SK-N-MC (cell line): ENCODE measurements around the gene TTC28.

Experiments
- EZH2 ChIP-seq: fragments of 200-600 bp; sonication (generic); IDR thresholded peaks from one replicate; pipeline ENCODE4 v1.6.1; 2017; ENCODE audit warnings: antibody characterized with exemption
- FOXP2 ChIP-seq: optimal IDR thresholded peaks from 2 replicates; pipeline ENCODE3; 2011; ENCODE audit warnings: mild to moderate bottlenecking, moderate library complexity; ENCODE audit not compliant: insufficient read depth; ENCODE audit errors: extremely low read length, control extremely low read depth
- POLR2AphosphoS5 ChIP-seq: IDR thresholded peaks from 2 replicates; pipeline ENCODE4 v1.6.1; 2012; ENCODE audit warnings: mild to moderate bottlenecking, low read depth, low read length, borderline replicate concordance

DNA sequence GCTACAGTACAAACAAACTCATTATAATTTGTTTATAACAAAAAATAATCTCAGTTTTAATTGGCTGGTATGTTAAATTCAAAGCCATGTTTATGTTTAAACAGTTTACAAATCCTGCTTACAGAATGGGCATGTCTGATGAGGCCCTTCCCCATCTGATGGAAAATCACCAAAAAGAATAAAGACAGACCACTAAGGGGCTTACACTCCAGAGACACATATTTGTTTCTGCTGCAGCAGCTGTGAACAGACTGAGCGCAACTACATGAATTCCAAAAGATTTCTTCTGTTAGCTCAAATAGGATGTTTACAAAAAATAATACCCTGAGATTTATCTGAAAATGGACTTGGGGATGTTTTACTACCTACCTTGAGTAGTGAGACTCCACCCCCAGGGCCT is 585.9 kb downstream of the TTC28 start:
- TF ChIP-seq POLR2AphosphoS5 (no peak), FOXP2 (no peak), EZH2 (no peak)
